Endodermal cell (in vitro differentiated cells): ENCODE results near the gene SLX1A. TPM values are rescaled to one million over a fixed set of nuclear protein-coding genes. Genes with fewer than 3 reads are reported as not detected.
"Not testable (repeated sequence)": the region's sequence is repeated elsewhere in the genome, so short reads cannot be mapped to it uniquely, and the experiment has no call there.

Experiments
- DNase-seq: peaks from one replicate; pipeline ENCODE4 v3.0.0-alpha.2; 2017
- H3K27ac ChIP-seq: 2 replicates; pipeline ENCODE4 v1.5.1; 2013; ENCODE audit warnings: mild to moderate bottlenecking, low read depth, low read length, moderate library complexity
- H3K27me3 ChIP-seq: 2 replicates; pipeline ENCODE4 v1.6.1; 2013; ENCODE audit warnings: mild to moderate bottlenecking, low read length, moderate library complexity; ENCODE audit not compliant: insufficient read depth, control insufficient read depth, poor library complexity, severe bottlenecking
- H3K36me3 ChIP-seq: 2 replicates; pipeline ENCODE4 v1.7.0; 2013; ENCODE audit warnings: mild to moderate bottlenecking, low read length, moderate library complexity; ENCODE audit not compliant: control insufficient read depth, insufficient read depth
- H3K4me1 ChIP-seq: one replicate; pipeline ENCODE4 v1.7.0; 2013; ENCODE audit warnings: low read length; ENCODE audit not compliant: control insufficient read depth, insufficient read depth
- H3K4me3 ChIP-seq: 2 replicates; pipeline ENCODE4 v1.5.1; 2013; ENCODE audit warnings: mild to moderate bottlenecking, low read length, moderate library complexity
- H3K9ac ChIP-seq: 2 replicates; pipeline ENCODE4 v1.6.1; 2013; ENCODE audit warnings: mild to moderate bottlenecking, low read length, moderate library complexity; ENCODE audit not compliant: poor library complexity, severe bottlenecking; ENCODE audit errors: extremely low read depth
- H3K9me3 ChIP-seq: 2 replicates; pipeline ENCODE4 v1.6.1; 2013; ENCODE audit warnings: mild to moderate bottlenecking, low read length, moderate library complexity; ENCODE audit not compliant: control insufficient read depth
- H3K27ac Mint-ChIP-seq: 2 replicates; pipeline ENCODE4 v1.8.0; 2020; ENCODE audit warnings: mixed read lengths
- H3K27me3 Mint-ChIP-seq: 2 replicates; pipeline ENCODE4 v1.8.0; 2021; ENCODE audit warnings: mild to moderate bottlenecking, mixed read lengths; ENCODE audit not compliant: insufficient read depth
- H3K36me3 Mint-ChIP-seq: 2 replicates; pipeline ENCODE4 v1.8.0; 2020; ENCODE audit warnings: low read depth, mixed read lengths
- H3K4me1 Mint-ChIP-seq: 2 replicates; pipeline ENCODE4 v1.8.0; 2020; ENCODE audit warnings: mixed read lengths
- H3K4me3 Mint-ChIP-seq: 2 replicates; pipeline ENCODE4 v1.8.0; 2020; ENCODE audit warnings: mild to moderate bottlenecking, moderate library complexity, mixed read lengths
- H3K9me3 Mint-ChIP-seq: 2 replicates; pipeline ENCODE4 v1.8.0; 2020; ENCODE audit warnings: mild to moderate bottlenecking, mixed read lengths
- WGBS, 2 experiments: methylation state at CpG; one replicate each; pipeline versions ENCODE4 v1.1.5 to v1.1.7; 2013; ENCODE audit warnings: missing lambda C conversion rate in 2 of 2, mixed read lengths in 1 of 2; ENCODE audit not compliant: insufficient coverage in 1 of 2, insufficient read length in 1 of 2; 5-methylcytosine and 5-hydroxymethylcytosine counted together
- total RNA-seq, 2 donors: library from RNA; stranded (reverse); fragmentation: NEBNext Ultra II Directional in 1 of 2; extraction: Animal tissue kit (Norgen Biotek cat#: 25700) in 1 of 2; gene quantifications; 2 replicates in 1 of 2; 3 replicates in 1 of 2; pipeline ENCODE4 v1.2.1, GENCODE V29; 2021
- TF ChIP-seq, protein P1 (sequence below): fragments of 200-600 bp; sonication (generic); conservative IDR thresholded peaks from 2 replicates; pipeline ENCODE4 v1.5.0; 2021; ENCODE audit warnings: antibody characterized with exemption, mild to moderate bottlenecking

SLX1A gene
- total RNA-seq, 2 donors from 2014 or later, result 37.7 to 48.8 TPM

DNA sequence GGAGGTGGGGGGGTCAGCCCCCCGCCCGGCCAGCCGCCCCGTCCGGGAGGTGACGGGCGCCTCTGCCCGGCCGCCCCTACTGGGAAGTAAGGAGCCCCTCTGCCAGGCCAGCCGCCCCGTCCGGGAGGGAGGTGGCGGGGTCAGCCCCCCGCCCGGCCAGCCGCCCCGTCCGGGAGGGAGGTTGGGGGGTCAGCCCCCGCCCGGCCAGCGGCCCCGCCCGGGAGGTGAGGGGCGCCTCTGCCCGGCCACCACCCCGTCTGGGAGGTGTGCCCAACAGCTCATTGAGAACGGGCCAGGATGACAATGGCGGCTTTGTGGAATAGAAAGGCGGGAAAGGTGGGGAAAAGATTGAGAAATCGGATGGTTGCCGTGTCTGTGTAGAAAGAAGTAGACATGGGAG, 23.5 kb upstream of the SLX1A start:
- not testable (repeated sequence) for H3K27ac ChIP-seq, H3K4me1 ChIP-seq, H3K36me3 Mint-ChIP-seq, H3K4me3 Mint-ChIP-seq, H3K4me1 Mint-ChIP-seq, H3K36me3 ChIP-seq, H3K9me3 ChIP-seq, DNase-seq, H3K4me3 ChIP-seq, H3K9ac ChIP-seq, H3K27ac Mint-ChIP-seq, H3K27me3 ChIP-seq
- WGBS, 2 experiments, result 92% methylated on average over 5 of the region's 31 CpGs; no CpG with 5 or more reads in 1 of the 2 experiments
- H3K27me3 Mint-ChIP-seq, result peaks cover 12% of the 10 kb centered on the region
- H3K9me3 Mint-ChIP-seq, result peaks cover 14% of the 10 kb centered on the region

GRCh38 chr16:30173054-30173453, 20.6 kb upstream of the SLX1A start:
- 100% methylated on average over 2 to 3 of the region's 7 CpGs for WGBS, 2 experiments
- Mint-ChIP-seq H3K27ac (no peak overlapping the region), H3K9me3 (peaks cover 7% of the 10 kb centered on the region), H3K4me3 (no peak overlapping the region), H3K27me3 (peaks cover 2% of the 10 kb centered on the region), H3K4me1 (no peaks in the 10 kb centered on the region), H3K36me3 (peaks cover 3% of the 10 kb centered on the region)
- H3K4me1 ChIP-seq, result no peaks in the 10 kb centered on the region
- no peaks in the 10 kb centered on the region for H3K27me3 ChIP-seq
- TF ChIP-seq, protein P1, sequence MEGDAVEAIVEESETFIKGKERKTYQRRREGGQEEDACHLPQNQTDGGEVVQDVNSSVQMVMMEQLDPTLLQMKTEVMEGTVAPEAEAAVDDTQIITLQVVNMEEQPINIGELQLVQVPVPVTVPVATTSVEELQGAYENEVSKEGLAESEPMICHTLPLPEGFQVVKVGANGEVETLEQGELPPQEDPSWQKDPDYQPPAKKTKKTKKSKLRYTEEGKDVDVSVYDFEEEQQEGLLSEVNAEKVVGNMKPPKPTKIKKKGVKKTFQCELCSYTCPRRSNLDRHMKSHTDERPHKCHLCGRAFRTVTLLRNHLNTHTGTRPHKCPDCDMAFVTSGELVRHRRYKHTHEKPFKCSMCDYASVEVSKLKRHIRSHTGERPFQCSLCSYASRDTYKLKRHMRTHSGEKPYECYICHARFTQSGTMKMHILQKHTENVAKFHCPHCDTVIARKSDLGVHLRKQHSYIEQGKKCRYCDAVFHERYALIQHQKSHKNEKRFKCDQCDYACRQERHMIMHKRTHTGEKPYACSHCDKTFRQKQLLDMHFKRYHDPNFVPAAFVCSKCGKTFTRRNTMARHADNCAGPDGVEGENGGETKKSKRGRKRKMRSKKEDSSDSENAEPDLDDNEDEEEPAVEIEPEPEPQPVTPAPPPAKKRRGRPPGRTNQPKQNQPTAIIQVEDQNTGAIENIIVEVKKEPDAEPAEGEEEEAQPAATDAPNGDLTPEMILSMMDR, result no peak
- no peak overlapping the region for H3K9ac ChIP-seq
- no peak for DNase-seq
- no peak overlapping the region for H3K4me3 ChIP-seq
- no peaks in the 10 kb centered on the region for H3K9me3 ChIP-seq
- H3K27ac ChIP-seq, result no peak overlapping the region
- H3K36me3 ChIP-seq, result no peaks in the 10 kb centered on the region

GRCh38 chr16:30176876-30177275, 16.8 kb upstream of the SLX1A start:
- not testable (repeated sequence) for H3K36me3 ChIP-seq, H3K27ac Mint-ChIP-seq, H3K9me3 ChIP-seq, DNase-seq, H3K4me3 ChIP-seq, H3K4me1 Mint-ChIP-seq, H3K4me1 ChIP-seq, H3K27ac ChIP-seq, H3K9ac ChIP-seq, H3K27me3 ChIP-seq, H3K9me3 Mint-ChIP-seq, H3K36me3 Mint-ChIP-seq, H3K4me3 Mint-ChIP-seq
- WGBS, 2 experiments, result 90 to 92% methylated on average over 6 of the region's 6 CpGs
- peaks cover 21% of the 10 kb centered on the region for H3K27me3 Mint-ChIP-seq

- H3K9ac ChIP-seq, result no peak overlapping the region
- TF ChIP-seq, protein P1, result no peak
- H3K9me3 Mint-ChIP-seq, result no peaks in the 10 kb centered on the region
- H3K9me3 ChIP-seq, result no peaks in the 10 kb centered on the region
- no peak overlapping the region for H3K27ac ChIP-seq
- peaks cover 2% of the 10 kb centered on the region for H3K4me1 ChIP-seq
- H3K4me1 Mint-ChIP-seq, result no peaks in the 10 kb centered on the region
- H3K27me3 Mint-ChIP-seq, result peaks cover 34% of the 10 kb centered on the region
- no peak overlapping the region for H3K27ac Mint-ChIP-seq
- H3K27me3 ChIP-seq, result peaks cover 13% of the 10 kb centered on the region
- no peak overlapping the region for H3K4me3 ChIP-seq
- H3K4me3 Mint-ChIP-seq, result no peak overlapping the region
- no peaks in the 10 kb centered on the region for H3K36me3 ChIP-seq
- no peaks in the 10 kb centered on the region for H3K36me3 Mint-ChIP-seq
- no peak for DNase-seq
- WGBS, 2 experiments, result 88 to 100% methylated on average over 3 to 4 of the region's 4 CpGs
Observed at GRCh38 chr16:30179195-30179594, 14.5 kb upstream of the SLX1A start.
